Measurements from ENCODE around the gene OTULIN. TPM values are rescaled to one million over a fixed set of nuclear protein-coding genes. Genes with fewer than 3 reads are reported as not detected.

Gene OTULIN
- 24.4 and 31.1 TPM in 2 replicates for total RNA-seq (ENCODE audit: low replicate concordance)
- long read RNA-seq, partial matches to known transcripts: 3 of 5 reads
- long read RNA-seq, other reads (novel, unspliced or antisense): 2 of 5 reads

DNA sequence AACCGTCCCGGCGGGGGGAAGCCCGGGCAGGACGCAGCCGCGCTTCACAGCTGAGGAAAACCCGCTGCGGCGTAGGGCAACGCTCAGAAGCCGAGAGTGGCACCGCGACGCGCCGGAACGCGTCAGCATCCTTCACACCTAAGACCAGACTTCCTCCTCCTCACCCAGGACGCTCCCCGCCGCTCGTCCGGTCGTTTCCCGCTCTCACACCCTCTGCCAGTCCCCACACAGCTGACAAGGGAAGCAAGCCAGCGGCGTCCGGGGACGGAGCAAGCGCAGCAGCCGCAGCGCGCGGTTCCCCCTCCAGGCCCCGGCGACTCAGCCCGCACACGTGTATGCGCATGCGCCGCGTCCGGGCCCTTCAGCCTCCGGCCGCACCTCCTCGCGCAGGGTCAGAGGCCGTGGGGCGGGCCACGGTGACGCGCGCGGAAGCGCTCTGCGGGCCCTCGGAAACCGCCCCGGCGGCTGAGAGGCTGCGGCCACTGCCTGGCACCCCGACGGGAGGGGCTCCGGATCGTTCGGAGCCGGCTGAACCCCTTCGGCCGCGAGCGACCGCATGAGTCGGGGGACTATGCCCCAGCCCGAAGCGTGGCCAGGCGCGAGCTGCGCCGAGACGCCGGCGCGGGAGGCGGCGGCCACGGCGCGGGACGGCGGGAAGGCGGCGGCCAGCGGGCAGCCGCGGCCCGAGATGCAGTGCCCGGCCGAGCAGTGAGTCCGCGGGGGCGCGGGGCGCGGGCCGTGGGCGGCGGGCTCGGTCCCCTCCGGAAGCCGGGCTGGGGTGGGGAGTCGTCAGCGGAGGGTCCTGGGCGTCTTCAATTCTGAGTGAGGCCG, at the start of gene OTULIN:
OTULIN (plus strand) TSS at position 449 of the 831 bp plus-strand sequence; CDS start at position 557, 108 bp downstream.
- peak within 1 kb of the TSS; percentile 96 for H3K4me3 Mint-ChIP-seq
- TF ChIP-seq, protein P1, sequence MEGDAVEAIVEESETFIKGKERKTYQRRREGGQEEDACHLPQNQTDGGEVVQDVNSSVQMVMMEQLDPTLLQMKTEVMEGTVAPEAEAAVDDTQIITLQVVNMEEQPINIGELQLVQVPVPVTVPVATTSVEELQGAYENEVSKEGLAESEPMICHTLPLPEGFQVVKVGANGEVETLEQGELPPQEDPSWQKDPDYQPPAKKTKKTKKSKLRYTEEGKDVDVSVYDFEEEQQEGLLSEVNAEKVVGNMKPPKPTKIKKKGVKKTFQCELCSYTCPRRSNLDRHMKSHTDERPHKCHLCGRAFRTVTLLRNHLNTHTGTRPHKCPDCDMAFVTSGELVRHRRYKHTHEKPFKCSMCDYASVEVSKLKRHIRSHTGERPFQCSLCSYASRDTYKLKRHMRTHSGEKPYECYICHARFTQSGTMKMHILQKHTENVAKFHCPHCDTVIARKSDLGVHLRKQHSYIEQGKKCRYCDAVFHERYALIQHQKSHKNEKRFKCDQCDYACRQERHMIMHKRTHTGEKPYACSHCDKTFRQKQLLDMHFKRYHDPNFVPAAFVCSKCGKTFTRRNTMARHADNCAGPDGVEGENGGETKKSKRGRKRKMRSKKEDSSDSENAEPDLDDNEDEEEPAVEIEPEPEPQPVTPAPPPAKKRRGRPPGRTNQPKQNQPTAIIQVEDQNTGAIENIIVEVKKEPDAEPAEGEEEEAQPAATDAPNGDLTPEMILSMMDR (conservative IDR thresholded peaks at IDR 0.05): no peak
- H3K36me3 Mint-ChIP-seq: peaks cover 9% of the 10 kb centered on the region
- peak; percentile 90 for DNase-seq (ENCODE audit: extremely low spot score, unreplicated experiment)
- no peaks in the 10 kb centered on the region for H3K27me3 Mint-ChIP-seq
- no peaks in the 10 kb centered on the region for H3K9me3 Mint-ChIP-seq
- H3K4me1 Mint-ChIP-seq (ENCODE audit: unreplicated experiment): peaks cover 28% of the 10 kb centered on the region
- H3K27ac Mint-ChIP-seq: peak within 1 kb of the TSS; percentile 89

DNA sequence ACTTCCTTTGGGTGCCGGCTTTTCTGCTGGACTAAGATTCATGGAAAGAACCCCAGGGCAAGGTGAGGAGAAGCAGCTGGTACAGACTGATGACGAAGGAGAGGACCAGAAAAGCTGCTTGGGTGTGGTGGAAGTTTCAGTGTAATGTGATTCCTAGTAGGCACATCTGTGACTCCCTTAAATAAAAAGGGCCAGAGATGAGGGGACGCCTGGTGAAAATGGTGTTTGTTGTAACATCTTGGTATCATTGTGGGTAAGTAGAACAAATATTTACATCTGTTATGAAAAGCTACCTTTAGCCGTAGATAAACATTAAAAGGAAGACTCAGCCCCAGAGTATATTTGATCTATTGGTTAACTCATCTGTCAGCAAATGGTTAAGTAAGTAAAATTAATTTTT, 49.2 kb upstream of the OTULIN start:
- H3K27ac Mint-ChIP-seq: no peak overlapping the region
- no peak overlapping the region for H3K4me3 Mint-ChIP-seq
- no peaks in the 10 kb centered on the region for H3K27me3 Mint-ChIP-seq
- no peaks in the 10 kb centered on the region for H3K4me1 Mint-ChIP-seq (ENCODE audit: unreplicated experiment)
- TF ChIP-seq, protein P1 (conservative IDR thresholded peaks at IDR 0.05): no peak
- H3K9me3 Mint-ChIP-seq: no peaks in the 10 kb centered on the region
- H3K36me3 Mint-ChIP-seq: no peaks in the 10 kb centered on the region
- no peak for DNase-seq (ENCODE audit: extremely low spot score, unreplicated experiment)

DNA sequence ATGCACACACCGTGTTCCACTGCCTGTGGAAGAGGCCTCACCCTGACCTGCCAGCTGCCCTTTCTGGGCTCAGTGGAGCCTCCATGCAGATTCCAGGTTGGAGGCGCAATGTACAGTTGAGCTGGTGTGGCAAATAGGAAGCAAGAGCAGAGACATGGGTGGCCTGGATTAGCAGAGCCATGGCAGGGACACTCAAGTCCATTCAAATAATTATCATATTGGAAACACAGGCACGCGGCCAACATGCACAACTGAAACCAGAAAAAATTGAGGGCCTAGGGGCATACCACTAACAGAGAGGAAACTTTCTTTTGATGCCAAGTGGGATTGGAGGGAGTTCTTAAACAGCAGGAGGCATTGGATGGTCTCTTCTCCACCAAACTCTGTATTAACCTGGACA, 47.1 kb upstream of the OTULIN start:
- no peaks in the 10 kb centered on the region for H3K27me3 Mint-ChIP-seq

DNA sequence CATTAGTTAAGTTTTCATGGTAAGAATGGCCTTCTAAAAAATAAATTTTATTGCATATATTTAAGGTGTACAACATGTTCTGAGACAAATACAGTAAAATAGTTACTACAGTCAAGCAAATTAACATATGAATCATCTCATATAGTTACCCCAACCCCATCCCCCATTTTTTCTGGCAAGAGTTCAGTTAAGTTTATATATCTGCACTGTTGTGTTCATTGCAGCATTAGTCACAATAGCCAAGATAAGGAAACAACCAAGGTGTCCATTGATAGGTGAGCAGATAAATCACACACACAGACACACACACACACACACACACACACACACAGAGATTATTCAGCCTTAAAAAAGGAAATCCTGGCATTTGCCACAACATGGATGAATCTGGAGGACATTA, 37.2 kb upstream of the OTULIN start:
- Mint-ChIP-seq H3K27me3 (no peaks in the 10 kb centered on the region), H3K9me3 (no peaks in the 10 kb centered on the region), H3K27ac (no peak overlapping the region), H3K4me3 (no peak overlapping the region), H3K36me3 (no peaks in the 10 kb centered on the region), H3K4me1 (ENCODE audit: unreplicated experiment) (no peaks in the 10 kb centered on the region)
- no peak for DNase-seq (ENCODE audit: extremely low spot score, unreplicated experiment)
- TF ChIP-seq, protein P1 (conservative IDR thresholded peaks at IDR 0.05): no peak

More for the DNA sequence above, 47.1 kb upstream of the OTULIN start:
- H3K4me1 Mint-ChIP-seq (ENCODE audit: unreplicated experiment): no peaks in the 10 kb centered on the region
- DNase-seq (ENCODE audit: extremely low spot score, unreplicated experiment): no peak
- peaks cover 7% of the 10 kb centered on the region for H3K9me3 Mint-ChIP-seq
- TF ChIP-seq, protein P1 (conservative IDR thresholded peaks at IDR 0.05): no peak
- H3K4me3 Mint-ChIP-seq: no peak overlapping the region
- no peaks in the 10 kb centered on the region for H3K36me3 Mint-ChIP-seq
- H3K27ac Mint-ChIP-seq: no peak overlapping the region

DNA sequence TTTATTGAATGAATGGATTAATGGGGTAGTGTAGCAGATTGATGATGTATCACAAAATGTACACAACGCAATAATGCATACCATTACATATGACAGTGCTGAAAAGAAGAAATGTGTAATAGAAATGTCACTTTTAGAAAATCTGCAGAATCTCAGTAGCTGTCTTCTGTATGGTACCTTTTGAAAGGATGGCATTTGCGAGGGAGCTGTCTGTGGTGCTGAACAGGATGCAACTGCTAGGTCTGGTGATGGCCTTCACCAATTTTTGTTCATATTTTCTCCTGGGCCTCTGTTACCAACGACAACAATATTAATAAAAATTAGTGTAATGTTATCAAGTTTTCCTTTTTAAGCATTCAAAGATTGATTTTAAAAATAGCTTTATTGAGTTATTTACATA, 36.2 kb upstream of the OTULIN start:
- H3K4me1 Mint-ChIP-seq (ENCODE audit: unreplicated experiment): no peaks in the 10 kb centered on the region
- no peak overlapping the region for H3K27ac Mint-ChIP-seq
- no peak overlapping the region for H3K4me3 Mint-ChIP-seq
- H3K27me3 Mint-ChIP-seq: no peaks in the 10 kb centered on the region
- DNase-seq (ENCODE audit: extremely low spot score, unreplicated experiment): no peak
- TF ChIP-seq, protein P1 (conservative IDR thresholded peaks at IDR 0.05): no peak
- no peaks in the 10 kb centered on the region for H3K36me3 Mint-ChIP-seq
- no peaks in the 10 kb centered on the region for H3K9me3 Mint-ChIP-seq
